Heart left ventricle (tissue), 13 donors: ENCODE data around the gene CD80.
"Not testable (repeated sequence)": the region's sequence is repeated elsewhere in the genome, so short reads cannot be mapped to it uniquely, and the experiment has no call there.

Experiments used
- CTCF ChIP-seq, 12 donors: fragments of 200-600 bp; sonication (generic) in 4 of 12; IDR thresholded peaks; one replicate each; pipeline versions ENCODE4 v1.5.0 to v1.8.0; 2018 to 2022; ENCODE audit warnings: antibody characterized with exemption in 12 of 12, mild to moderate bottlenecking in 5 of 12
- POLR2A ChIP-seq, 2 donors: fragments of 450-650 bp; IDR thresholded peaks; one replicate each; pipeline ENCODE4 v1.6.1; 2017; ENCODE audit warnings: antibody characterized with exemption in 2 of 2, mild to moderate bottlenecking in 2 of 2, moderate library complexity in 2 of 2
- donor health status: ischemic (EF 13 %, LVEDD 7.1; RV severe dilation, severe dysfunction).
- donor health status: DM: no; HTN: yes; CAD: no.
- donor health status: DM: no; HTN: no; CAD: no.
- donor health status: ischemic (EF 25% LVEDD 6.9; RV normal size, moderate dysfunction).
- donor health status: ischemic (EF 25% LVEDD 5.7; RV mildly dilated, moderate dysfunction).
- donor health status: ischemic (EF 35%, LVEDD 5.7; RV mildly dilated, moderate dysfunction).
- donor health status: nonischemic (EF 11% LVEDD 7.7; RV severe dilation, severe dysfunction).
- donor health status: DM: yes; HTN: yes; CAD: no.
- donor health status: PGD.
- donor health status: ischemic (EF 29% LVEDD 5.4; RV normal size, mild dysfunction).
- donor health status: nonischemic (EF 23%, LVEDD 6.1; RV moderate dilation, normal function).

GRCh38 chr3:119552928-119553327 is 6.5 kb downstream of the CD80 start:
- not testable (repeated sequence) for TF ChIP-seq CTCF, POLR2A (IDR thresholded peaks at IDR 0.05)
